IMR-90 (cell line): ENCODE data around the gene IQSEC1.

Experiments
- BHLHE40 ChIP-seq: fragments of 150-350 bp; IDR thresholded peaks from 2 replicates; pipeline ENCODE4 v1.6.1; 2016; ENCODE audit warnings: mild to moderate bottlenecking, low read depth, low read length
- CEBPB ChIP-seq: IDR thresholded peaks from 2 replicates; pipeline ENCODE4 v1.6.1; 2012; ENCODE audit warnings: low read depth, low read length, improper control_type of control experiment
- CTCF ChIP-seq: conservative IDR thresholded peaks from 2 replicates; pipeline ENCODE4 v1.5.1; 2012; ENCODE audit warnings: mild to moderate bottlenecking, low read depth, low read length, improper control_type of control experiment
- FOS ChIP-seq: fragments of 150-350 bp; IDR thresholded peaks from 2 replicates; pipeline ENCODE4 v1.6.1; 2016; ENCODE audit warnings: low read depth, low read length
- MAZ ChIP-seq: IDR thresholded peaks from 2 replicates; pipeline ENCODE4 v1.6.1; 2012; ENCODE audit warnings: low read depth, mild to moderate bottlenecking, low read length, improper control_type of control experiment, moderate library complexity, borderline replicate concordance
- MXI1 ChIP-seq: IDR thresholded peaks from 2 replicates; pipeline ENCODE4 v1.6.1; 2012; ENCODE audit warnings: low read depth, mild to moderate bottlenecking, low read length, moderate library complexity, borderline replicate concordance
- POLR2A ChIP-seq: IDR thresholded peaks from 2 replicates; pipeline ENCODE4 v1.6.1; 2012; ENCODE audit warnings: mild to moderate bottlenecking, low read depth, low read length
- RAD21 ChIP-seq: IDR thresholded peaks from 2 replicates; pipeline ENCODE4 v1.6.1; 2012; ENCODE audit warnings: low read length, improper control_type of control experiment
- RCOR1 ChIP-seq: IDR thresholded peaks from 2 replicates; pipeline ENCODE4 v1.6.1; 2012; ENCODE audit warnings: mild to moderate bottlenecking, low read length, improper control_type of control experiment; ENCODE audit not compliant: insufficient replicate concordance
- SMC3 ChIP-seq: fragments of 150-350 bp; IDR thresholded peaks from 2 replicates; pipeline ENCODE4 v1.6.1; 2016; ENCODE audit warnings: low read depth, mild to moderate bottlenecking, antibody characterized with exemption, low read length, moderate library complexity
- USF2 ChIP-seq: fragments of 150-350 bp; IDR thresholded peaks from 2 replicates; pipeline ENCODE4 v1.6.1; 2017; ENCODE audit warnings: mild to moderate bottlenecking, antibody characterized with exemption, low read length, low read depth
- TF ChIP-seq, protein P1 (sequence below): fragments of 150-350 bp; IDR thresholded peaks from 2 replicates; pipeline ENCODE4 v1.6.1; 2016; ENCODE audit warnings: low read depth, mild to moderate bottlenecking, low read length, moderate library complexity, borderline replicate concordance

- no peak for TF ChIP-seq POLR2A
- TF ChIP-seq CTCF: no peak
- TF ChIP-seq RAD21: no peak
- TF ChIP-seq RCOR1: no peak
- no peak for TF ChIP-seq CEBPB
- TF ChIP-seq, protein P1, sequence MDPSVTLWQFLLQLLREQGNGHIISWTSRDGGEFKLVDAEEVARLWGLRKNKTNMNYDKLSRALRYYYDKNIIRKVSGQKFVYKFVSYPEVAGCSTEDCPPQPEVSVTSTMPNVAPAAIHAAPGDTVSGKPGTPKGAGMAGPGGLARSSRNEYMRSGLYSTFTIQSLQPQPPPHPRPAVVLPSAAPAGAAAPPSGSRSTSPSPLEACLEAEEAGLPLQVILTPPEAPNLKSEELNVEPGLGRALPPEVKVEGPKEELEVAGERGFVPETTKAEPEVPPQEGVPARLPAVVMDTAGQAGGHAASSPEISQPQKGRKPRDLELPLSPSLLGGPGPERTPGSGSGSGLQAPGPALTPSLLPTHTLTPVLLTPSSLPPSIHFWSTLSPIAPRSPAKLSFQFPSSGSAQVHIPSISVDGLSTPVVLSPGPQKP: no peak
- TF ChIP-seq MXI1: no peak
- no peak for TF ChIP-seq SMC3
- TF ChIP-seq BHLHE40: no peak
- no peak for TF ChIP-seq MAZ
- no peak for TF ChIP-seq FOS
- TF ChIP-seq USF2: no peak
Observed at GRCh38 chr3:13122081-13123012, 49.1 kb upstream of the IQSEC1 start.
